Stimulated activated CD8-positive, alpha-beta memory T cell treated with anti-CD3 and anti-CD28 coated beads, Interleukin-7, amount 100 ng/mL, for 48 hours (primary cell): ENCODE results near the gene ARL6IP5.

Experiments
- DNase-seq, 2 donors: peaks; one replicate each; pipeline ENCODE4 v3.0.0-alpha.2; 2020; ENCODE audit warnings: low read depth in 1 of 2; ENCODE audit errors: extremely low read depth in 1 of 2

Gene ARL6IP5

DNA sequence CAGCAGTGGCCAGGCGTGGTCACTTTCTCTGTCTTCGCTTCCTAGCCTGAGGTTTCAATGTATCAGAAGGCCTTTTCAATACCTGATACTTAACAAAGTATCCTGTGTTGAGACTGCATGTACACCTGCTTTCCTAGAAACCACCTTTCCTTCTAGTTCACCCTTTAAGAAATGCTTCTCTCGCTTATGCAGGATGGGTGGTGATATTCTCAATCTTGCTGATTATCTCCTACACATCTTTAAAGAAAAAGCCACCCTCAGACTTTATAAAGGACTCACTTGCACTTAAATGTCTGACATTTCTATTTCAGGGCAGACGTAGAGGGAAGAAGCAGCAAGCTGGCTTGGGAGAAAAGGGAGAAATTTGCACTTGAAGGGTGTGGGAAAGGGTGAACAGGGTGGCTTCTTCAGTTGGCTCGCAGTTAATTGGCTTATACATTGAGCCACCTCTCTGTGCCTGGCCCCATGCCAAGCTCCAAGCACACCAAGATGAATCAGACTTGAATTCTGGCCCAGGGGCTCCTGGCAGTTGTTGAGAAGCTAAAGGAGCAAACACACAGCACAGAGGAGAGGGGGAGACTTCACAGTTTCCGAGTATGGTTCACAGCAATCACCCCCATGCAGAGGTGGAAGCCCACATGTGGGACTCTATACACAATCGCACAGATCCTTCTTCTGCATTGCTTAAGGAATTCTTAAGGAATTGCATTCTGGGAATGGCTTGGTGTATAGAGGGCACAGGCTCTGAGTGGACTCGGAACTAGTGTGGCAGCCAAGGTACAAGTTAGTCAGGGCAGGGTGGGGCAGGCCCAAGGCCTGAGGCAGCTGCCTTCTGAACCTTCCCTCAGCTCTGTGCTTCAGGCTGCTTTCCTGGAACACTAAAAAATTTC lies 1.3 kb downstream of the ARL6IP5 start:
- DNase-seq: peak in 1 of 2 donors; percentile 82

DNA sequence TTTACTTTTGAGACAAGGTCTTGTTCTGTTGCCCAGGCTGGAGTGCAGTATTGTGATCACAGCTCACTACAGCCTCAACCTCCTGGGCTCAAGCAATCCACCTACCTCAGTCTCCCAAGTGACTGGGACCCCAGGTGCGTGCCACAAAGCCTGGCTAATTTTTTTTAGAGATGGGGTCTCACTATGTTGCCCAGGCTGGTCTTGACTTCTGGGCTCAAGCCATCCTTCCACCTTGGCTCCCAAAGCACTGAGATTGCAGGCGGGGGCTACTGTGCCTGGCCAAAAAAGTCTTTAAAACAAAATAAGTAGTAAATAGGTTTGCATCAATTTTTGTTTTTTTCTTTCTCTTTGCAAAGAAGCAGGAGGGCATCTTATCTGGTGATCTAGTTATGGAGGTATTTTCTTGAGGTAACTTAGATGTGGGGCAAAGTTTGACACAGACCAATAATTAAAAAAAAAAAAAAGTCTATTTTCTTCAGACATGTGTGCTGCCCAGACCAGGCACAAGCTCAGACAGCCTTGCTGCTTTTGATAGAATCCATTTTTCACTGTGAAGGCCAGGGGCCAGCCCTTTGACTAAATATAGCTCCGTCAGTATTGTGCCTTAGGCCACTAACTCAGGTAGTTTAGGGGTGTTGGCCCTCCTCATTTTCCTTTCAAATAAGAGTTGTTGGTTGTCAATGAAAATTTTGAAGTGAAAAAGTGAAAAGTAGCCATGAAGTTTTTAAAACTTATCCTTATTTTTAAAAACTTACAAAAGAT lies 2.5 kb downstream of the ARL6IP5 start:
- DNase-seq: no peak

DNA sequence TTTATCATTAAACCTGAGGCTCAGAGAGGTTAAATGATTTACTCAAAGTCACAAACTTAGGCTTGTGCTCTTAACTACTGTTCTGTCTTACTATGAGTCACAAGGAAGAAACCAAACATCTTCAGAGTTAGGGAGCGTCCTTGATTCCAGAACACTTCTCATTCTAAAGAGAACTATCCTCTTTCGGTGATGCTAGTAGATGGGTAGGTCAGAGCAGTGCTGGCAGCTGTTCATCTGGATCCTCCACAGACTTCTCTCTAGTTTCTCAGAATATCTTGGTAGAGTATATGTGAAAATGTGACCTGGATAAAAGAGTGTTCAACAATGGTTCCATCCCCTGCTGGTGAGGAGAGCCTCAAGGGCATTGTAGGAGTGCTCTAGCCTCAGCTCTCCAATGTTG lies 3.3 kb downstream of the ARL6IP5 start:
- no peak for DNase-seq

DNA sequence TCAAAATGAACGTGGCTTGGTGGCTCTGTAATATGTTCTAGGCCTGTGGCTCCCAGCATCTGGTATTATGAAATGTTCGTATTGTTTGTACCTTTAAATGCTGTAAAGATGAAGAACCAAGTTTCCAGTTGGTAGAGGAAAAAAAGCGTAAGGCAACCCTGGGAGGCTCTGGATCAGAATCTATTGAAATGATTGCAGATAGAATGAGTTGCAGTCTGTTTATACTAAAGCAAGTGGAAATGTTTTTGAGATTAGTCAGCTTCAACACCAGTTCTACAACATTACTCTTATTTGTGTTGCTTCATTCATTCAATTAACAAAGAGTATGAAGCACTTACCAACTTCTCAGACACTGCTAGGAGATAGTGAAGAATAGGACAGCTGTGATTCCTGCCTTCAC lies 5.3 kb downstream of the ARL6IP5 start:
- no peak for DNase-seq

DNA sequence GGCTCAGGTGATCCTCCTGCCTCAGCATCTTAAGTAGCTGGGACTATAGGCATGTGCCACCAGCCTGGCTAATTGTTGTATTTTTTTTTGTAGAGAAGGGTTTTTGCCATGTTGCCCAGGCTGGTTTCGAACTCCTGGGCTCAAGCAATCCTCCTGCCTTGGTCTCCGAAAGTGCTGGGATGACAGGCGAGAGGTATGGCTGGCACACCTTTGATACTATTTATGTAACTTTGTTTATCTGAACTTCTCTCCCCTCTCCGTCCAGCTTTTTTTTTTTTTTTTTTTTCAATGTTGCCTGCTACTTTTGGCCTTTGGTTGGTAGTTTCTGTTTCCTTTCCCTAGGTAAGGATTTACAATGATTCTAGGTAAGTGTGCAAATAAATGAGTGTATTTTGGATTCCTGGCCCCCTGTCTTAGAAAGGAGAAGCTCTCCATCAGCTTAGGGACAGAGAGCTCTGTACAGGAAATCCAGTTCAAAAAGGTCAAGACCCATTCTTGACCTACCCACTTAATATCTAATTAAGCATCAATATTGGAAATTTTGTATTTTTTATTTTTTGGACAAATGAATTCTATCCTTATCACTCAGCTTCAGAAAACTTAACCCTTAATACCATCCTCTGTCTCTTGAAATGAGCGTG lies 6.8 kb downstream of the ARL6IP5 start:
- no peak for DNase-seq

DNA sequence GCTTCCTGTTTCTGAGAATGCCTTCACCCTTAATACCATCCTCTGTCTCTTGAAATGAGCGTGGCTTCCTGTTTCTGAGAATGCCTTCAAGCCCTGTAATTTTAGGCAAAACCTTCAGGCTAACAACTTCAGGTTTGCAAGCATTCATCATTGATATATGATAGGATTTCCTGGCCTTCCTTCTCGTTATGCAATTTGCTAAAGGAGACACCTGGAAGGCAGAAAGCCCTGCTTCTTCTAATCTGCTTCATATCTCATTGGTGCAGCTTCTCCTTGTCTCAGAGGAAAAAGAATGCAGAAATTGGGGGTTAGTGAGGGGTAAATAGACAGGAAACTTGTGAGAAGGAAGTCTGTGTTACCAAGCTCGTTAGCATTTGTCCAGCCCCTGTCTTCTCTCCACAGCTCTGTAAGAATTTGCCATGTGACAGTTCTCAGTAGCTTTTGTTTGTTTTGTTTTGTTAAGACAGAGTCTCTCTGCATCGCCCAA lies 7.3 kb downstream of the ARL6IP5 start:
- DNase-seq: no peak

DNA sequence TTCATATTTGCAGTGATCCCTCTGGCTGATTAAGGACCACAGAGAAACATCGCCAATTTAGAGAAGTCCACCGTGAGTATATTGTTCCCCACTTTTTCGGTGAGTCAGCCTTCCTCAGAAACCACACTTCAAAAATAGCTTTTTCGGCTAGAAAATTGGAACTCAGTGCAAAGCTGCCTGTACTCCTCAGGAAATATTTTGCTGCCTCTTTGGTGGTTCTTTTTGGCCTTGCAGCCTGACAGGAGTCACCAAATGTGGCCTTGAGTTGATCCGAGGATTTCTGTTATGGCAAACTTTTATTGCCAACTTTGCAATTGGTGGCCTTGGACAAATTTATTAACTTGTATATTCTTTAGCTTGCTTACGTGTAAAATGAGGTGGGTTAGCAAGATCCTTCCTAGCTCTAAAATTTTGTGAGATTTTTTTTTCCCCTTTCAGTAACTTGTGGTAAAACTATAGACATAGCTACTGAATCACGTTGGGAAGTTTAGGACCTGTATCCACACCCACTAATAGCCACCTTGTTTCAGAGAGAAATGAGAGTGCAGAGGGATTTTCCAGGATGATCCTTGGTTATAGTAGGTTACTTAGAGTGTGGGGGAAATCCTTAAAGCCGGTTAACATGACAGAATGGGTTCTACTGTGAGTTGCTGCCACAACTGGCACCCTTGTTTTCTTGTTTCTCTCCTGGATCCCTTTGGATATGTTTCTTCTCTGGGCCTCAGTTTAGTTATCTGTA lies 9.9 kb downstream of the ARL6IP5 start:
- DNase-seq: no peak

DNA sequence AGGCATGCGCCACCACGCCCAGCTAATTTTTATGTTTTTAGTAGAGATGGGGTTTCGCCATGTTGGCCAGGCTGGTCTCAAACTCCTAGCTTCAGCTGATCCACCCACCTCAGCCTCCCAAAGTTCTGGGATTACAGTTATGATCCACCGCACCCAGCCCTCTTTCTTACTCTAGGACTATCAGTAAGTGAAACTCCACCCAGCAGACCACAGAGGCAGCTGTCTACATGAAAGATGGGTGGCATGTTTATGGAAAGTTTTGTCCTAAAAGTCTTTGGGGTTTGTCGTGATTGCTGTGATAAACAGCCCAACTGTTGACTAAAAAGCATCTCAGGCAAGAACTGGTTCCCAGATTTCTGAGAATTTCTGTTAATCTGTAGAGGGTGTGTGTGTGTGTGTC lies 10.9 kb downstream of the ARL6IP5 start:
- no peak for DNase-seq

DNA sequence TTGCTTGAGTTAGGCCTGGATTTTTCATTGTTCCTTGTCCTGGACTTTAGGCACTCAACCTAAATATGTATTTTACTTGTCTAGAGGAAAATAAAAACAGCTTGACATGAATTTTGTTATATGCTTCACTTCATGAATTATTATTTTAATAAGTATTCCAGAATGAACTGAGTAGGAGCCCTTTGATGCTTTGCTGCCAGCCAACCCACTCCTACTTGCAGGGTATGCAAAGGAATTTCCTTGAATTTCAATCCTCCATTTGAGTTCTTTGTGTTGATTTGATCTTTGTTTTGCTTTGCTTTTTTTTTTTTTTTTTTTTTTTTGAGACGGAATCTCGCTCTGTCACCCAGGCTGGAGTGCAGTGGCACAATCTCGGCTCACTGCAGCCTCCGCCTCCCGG lies 11.6 kb downstream of the ARL6IP5 start:
- DNase-seq: no peak

DNA sequence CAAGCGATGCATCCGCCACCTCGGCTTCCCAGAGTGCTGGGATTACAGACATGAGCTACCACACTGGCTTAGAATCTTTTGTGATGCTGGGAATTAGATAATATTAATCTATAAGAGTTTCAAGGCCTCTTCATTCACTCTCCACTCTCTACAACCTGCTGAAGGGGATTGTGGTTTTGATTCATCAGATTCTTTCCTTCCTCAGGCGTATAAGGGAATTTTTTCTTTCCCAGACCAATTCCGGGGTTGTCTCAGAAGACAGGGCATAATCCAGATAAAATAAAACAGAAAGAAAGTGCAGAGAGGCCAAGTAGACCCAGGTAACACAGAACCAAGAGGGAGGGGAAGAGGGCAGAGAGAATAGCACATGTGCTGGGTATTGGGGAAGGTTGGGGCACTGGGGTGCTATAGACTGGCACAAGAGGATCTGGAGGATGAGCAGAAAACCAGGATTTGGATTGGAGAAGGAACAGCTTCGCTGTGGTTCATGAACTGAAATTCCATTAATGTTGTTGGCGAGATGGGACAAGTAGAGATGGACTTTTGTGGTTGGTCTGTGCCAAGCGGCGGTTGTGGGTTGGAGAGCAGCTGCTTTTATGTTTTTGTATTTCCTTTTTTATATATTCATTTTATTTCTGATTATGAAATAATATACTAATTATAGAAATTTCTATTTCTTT lies 12.8 kb downstream of the ARL6IP5 start:
- DNase-seq: no peak

DNA sequence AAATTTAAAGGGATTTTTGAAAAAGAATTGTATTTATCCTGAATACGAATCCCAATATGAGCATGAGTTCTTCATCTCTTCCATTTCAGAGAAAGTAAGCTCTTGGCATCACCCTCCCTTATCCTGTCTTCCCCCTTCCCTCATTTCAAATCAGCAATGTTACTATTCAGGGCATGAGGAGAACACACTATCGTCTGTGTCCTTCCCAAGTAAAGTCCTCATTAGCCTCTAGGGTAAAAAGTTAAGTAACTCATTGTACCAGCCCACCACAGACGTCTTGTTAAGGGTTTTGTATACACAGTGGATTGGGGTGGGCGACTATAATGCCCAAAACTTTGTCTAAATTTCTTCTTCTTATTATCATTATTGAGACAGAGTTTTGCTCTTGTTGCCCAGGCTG lies 14.8 kb downstream of the ARL6IP5 start:
- no peak for DNase-seq

DNA sequence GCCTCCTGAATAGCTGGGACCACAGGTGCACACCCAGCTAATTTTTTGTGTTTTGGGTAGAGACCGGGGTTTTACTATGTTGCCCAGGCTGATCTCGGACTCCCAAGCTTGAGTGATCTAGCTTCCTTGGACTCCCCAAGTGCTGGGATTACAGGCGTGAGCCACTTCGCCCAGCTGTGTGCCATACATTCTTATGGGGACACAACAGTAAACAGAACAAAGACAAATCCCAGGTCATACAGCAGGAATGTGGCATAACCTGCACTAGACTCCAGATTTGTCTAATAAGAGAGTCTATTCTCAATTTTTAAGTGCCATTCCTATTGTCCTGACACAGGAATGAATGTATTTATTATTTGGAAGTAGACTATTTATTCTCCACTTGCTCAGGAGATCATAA lies 17.6 kb downstream of the ARL6IP5 start:
- no peak for DNase-seq

DNA sequence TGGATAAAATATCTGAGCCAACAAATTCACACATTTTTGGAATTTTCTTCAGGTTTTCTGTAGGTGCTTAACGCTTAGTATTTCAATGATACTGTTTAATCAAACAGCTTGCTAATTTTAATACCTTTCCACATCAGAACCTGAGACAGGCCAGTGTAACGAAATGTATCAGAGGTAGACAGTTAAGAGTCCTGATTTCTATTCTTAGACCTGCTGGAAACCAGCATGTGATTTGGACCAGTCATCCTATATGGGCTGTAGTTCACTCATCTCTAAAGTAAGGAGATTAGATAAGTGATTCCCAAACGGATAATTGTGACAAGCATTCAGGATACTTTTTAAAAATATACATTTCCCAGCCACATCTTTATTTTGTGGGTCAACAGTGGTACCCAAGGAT lies 18.4 kb downstream of the ARL6IP5 start:
- DNase-seq: no peak

DNA sequence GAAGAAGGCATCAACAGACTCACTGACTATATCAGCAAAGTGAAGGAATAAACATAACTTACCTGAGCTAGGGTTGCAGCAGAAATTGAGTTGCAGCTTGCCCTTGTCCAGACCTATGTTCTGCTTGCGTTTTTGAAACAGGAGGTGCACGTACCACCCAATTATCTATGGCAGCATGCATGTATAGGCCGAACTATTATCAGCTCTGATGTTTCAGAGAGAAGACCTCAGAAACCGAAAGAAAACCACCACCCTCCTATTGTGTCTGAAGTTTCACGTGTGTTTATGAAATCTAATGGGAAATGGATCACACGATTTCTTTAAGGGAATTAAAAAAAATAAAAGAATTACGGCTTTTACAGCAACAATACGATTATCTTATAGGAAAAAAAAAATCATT lies 19.8 kb downstream of the ARL6IP5 start:
- no peak for DNase-seq

DNA sequence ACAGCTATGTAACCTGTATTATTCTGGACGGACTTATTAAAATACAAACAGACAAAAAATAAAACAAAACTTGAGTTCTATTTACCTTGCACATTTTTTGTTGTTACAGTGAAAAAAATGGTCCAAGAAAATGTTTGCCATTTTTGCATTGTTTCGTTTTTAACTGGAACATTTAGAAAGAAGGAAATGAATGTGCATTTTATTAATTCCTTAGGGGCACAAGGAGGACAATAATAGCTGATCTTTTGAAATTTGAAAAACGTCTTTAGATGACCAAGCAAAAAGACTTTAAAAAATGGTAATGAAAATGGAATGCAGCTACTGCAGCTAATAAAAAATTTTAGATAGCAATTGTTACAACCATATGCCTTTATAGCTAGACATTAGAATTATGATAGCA lies 20.6 kb downstream of the ARL6IP5 start:
- no peak for DNase-seq

DNA sequence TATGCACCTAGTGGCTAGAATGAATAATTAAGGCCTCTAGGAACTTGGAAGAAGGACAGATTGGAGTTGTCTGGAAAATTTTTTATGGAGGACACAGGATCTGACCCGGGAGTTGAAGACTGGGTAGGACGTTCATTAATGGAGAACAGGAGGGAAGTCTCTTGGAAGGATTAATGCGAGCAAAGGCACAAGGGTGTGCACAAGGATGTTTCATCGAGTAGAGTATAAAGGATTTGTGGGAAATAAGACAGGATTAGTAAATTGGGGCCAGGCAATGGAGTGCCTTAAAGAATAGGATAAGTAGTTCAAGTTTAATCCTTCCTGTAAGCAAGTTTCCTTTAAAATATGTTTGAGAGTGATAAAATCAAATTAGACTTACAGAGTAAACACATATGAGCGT lies 23.1 kb downstream of the ARL6IP5 start:
- no peak for DNase-seq

DNA sequence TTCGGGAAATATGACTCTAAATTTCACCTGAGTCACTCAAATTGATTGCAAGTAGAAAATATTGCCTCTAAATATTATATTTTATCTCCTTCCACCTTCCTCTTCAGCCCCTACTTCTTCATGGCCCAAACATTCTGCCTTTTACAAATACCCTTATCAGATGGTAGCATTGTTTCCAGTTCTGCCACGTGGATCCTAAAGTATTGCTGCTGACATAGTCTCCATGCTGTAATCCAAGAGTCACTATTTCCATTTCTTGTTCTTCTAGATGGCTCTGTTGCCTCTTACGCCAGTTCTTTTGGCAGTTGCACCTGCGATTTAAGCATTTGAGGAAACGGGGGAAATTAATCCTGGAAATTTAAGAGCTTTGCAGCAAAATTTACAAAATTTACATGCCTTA lies 24.1 kb downstream of the ARL6IP5 start:
- no peak for DNase-seq

DNA sequence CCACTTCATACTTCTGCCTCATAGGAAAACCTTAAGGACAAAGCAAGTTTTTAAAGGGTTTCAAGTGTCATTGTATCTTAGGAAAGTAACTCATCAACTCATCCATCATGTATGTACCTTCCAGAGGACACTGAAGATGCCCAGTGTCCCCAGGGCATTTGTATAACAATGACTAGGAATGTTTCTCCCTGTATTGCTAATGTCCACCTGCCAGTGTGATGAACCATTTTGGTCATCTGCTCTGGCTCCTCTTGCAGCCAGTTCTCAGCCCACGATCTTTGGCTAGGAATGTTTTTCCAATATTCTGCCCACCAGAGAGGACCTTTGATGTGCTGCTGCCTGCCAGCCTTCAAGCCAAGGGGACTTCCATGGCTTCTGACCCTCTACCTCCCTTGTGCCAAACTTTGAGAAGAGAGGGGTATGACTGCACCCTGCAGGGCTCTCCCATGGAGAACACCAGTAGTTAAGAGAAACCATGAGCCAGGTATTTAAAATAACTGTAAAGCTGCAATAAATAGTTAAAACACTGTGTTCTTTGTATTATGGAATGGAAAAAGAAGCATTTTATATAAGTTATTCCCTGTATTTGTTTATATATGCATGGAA lies 26.3 kb downstream of the ARL6IP5 start:
- DNase-seq: no peak

DNA sequence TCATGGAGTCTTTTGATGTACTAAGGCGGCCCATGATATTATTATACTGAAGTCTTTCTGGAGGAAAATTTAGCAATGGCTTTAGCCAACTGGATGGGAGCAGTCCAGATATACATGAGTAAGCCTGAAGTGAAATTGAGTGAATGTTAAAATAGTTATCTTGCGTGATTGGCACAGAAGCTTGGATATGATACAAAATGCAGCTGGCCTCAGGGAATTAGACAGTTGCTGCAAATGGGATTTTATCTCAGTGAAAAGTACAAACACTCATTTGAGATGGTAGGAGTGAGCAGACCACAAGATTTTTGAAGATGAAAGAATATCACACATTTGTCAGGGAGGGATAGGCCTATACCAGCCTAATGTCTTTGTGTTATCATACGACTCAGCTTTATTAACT lies 28.8 kb downstream of the ARL6IP5 start:
- no peak for DNase-seq

DNA sequence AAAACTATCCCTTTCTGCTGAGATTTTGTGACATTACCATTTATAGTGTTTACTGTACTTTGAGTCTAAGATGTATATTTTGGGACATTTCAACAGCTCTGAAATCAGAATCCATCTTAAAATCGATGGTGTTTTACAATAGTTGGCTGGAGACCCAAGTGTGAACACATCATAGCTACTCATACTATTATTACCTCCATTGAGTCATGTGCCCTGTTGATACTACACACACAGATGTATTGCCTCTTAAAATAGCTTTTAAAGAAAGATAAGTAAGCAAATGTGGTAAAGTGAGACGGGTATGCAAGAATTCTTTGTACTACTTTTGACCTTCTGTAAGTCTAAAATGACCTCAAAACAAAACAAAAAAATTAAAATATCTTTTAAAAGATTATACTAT lies 31.0 kb downstream of the ARL6IP5 start:
- DNase-seq: no peak
